Measurements from ENCODE around the gene HEG1. TPM values are rescaled to one million over a fixed set of nuclear protein-coding genes. Genes with fewer than 3 reads are reported as not detected.

The HEG1 gene
- total RNA-seq, 1 donor from 2014 or later: 14.4 TPM

- Mint-ChIP-seq H3K4me3 (no peak overlapping the region), H3K4me1 (peaks cover 5% of the 10 kb centered on the region), H3K27ac (no peak overlapping the region), H3K36me3 (no peaks in the 10 kb centered on the region), H3K9me3 (no peaks in the 10 kb centered on the region), H3K27me3 (ENCODE audit: low read depth) (no peaks in the 10 kb centered on the region)
- TF ChIP-seq CTCF (IDR thresholded peaks at IDR 0.05; ENCODE audit: unreplicated experiment): no peak
- no peak for DNase-seq (ENCODE audit: low spot score in 2 of 2, unreplicated experiment in 2 of 2)
Observed at GRCh38 chr3:125069968-125070745, 14.4 kb upstream of the HEG1 start.

- Mint-ChIP-seq H3K27ac (no peak overlapping the region), H3K27me3 (ENCODE audit: low read depth) (no peaks in the 10 kb centered on the region), H3K4me3 (no peak overlapping the region), H3K36me3 (no peaks in the 10 kb centered on the region), H3K9me3 (peaks cover 4% of the 10 kb centered on the region), H3K4me1 (peaks cover 5% of the 10 kb centered on the region)
- no peak for TF ChIP-seq CTCF (IDR thresholded peaks at IDR 0.05; ENCODE audit: unreplicated experiment)
- DNase-seq (ENCODE audit: low spot score in 2 of 2, unreplicated experiment in 2 of 2): no peak
Observed at GRCh38 chr3:125069452-125069851, 13.7 kb upstream of the HEG1 start.

GRCh38 chr3:125068265-125068664 is 12.5 kb upstream of the HEG1 start:
- TF ChIP-seq CTCF (IDR thresholded peaks at IDR 0.05; ENCODE audit: unreplicated experiment): no peak
- Mint-ChIP-seq H3K27me3 (ENCODE audit: low read depth) (no peaks in the 10 kb centered on the region), H3K4me3 (no peak overlapping the region), H3K9me3 (peaks cover 7% of the 10 kb centered on the region), H3K4me1 (peaks cover 11% of the 10 kb centered on the region), H3K36me3 (no peaks in the 10 kb centered on the region), H3K27ac (no peak overlapping the region)
- DNase-seq (ENCODE audit: low spot score in 2 of 2, unreplicated experiment in 2 of 2): no peak

- TF ChIP-seq CTCF (IDR thresholded peaks at IDR 0.05; ENCODE audit: unreplicated experiment): no peak
- H3K27ac Mint-ChIP-seq: peak overlapping the region; percentile 40
- H3K9me3 Mint-ChIP-seq: peaks cover 7% of the 10 kb centered on the region
- H3K4me3 Mint-ChIP-seq: no peak overlapping the region
- peaks cover 21% of the 10 kb centered on the region for H3K4me1 Mint-ChIP-seq
- DNase-seq (ENCODE audit: low spot score in 2 of 2, unreplicated experiment in 2 of 2): no peak
- H3K27me3 Mint-ChIP-seq (ENCODE audit: low read depth): no peaks in the 10 kb centered on the region
- no peaks in the 10 kb centered on the region for H3K36me3 Mint-ChIP-seq
Observed at GRCh38 chr3:125067225-125067624, 11.4 kb upstream of the HEG1 start.

GRCh38 chr3:125062904-125063618 is 7.3 kb upstream of the HEG1 start:
- Mint-ChIP-seq H3K27ac (peak overlapping the region; percentile 36), H3K4me1 (peaks cover 21% of the 10 kb centered on the region), H3K36me3 (no peaks in the 10 kb centered on the region), H3K27me3 (ENCODE audit: low read depth) (peaks cover 19% of the 10 kb centered on the region), H3K9me3 (peaks cover 7% of the 10 kb centered on the region), H3K4me3 (no peak overlapping the region)
- no peak for TF ChIP-seq CTCF (IDR thresholded peaks at IDR 0.05; ENCODE audit: unreplicated experiment)
- DNase-seq (ENCODE audit: low spot score in 2 of 2, unreplicated experiment in 2 of 2): no peak
